22Rv1 (cell line): ENCODE results near the gene DGCR2.

ENCODE experiments used
- H3K27ac ChIP-seq: fragments of 450-650 bp; 2 replicates; pipeline ENCODE4 v1.5.1; 2017
- CTCF ChIP-seq: fragments of 450-650 bp; IDR thresholded peaks from 2 replicates; pipeline ENCODE4 v1.5.1; 2017; ENCODE audit warnings: mild to moderate bottlenecking
- ZFX ChIP-seq: fragments of 450-650 bp; IDR thresholded peaks from 2 replicates; pipeline ENCODE4 v1.6.1; 2017; ENCODE audit warnings: antibody characterized with exemption, borderline replicate concordance

DGCR2 gene

GRCh38 chr22:19094393-19094997 lies 27.7 kb downstream of the DGCR2 start:
- TF ChIP-seq CTCF (no peak), ZFX (no peak)
- no peak overlapping the region for H3K27ac ChIP-seq

- TF ChIP-seq ZFX (no peak), CTCF (no peak)
- no peak overlapping the region for H3K27ac ChIP-seq
Observed at GRCh38 chr22:19092725-19093124, 29.5 kb downstream of the DGCR2 start.

- H3K27ac ChIP-seq, result no peak overlapping the region
- TF ChIP-seq ZFX, result no peak
- TF ChIP-seq CTCF, result no peak
Observed at GRCh38 chr22:19090586-19091127, 31.6 kb downstream of the DGCR2 start.

GRCh38 chr22:19090183-19090582 lies 32.0 kb downstream of the DGCR2 start:
- TF ChIP-seq CTCF (no peak), ZFX (no peak)
- H3K27ac ChIP-seq, result no peak overlapping the region

- TF ChIP-seq CTCF (no peak), ZFX (no peak)
- no peak overlapping the region for H3K27ac ChIP-seq
Observed at GRCh38 chr22:19088866-19089595, 33.2 kb downstream of the DGCR2 start.

- TF ChIP-seq CTCF (no peak), ZFX (no peak)
- H3K27ac ChIP-seq, result no peak overlapping the region
Observed at GRCh38 chr22:19086896-19087295, 35.3 kb downstream of the DGCR2 start.

GRCh38 chr22:19086417-19086816 lies 35.8 kb downstream of the DGCR2 start:
- TF ChIP-seq CTCF (peak; percentile 17; the same call in 1 of the 2 replicates), ZFX (no peak)
- H3K27ac ChIP-seq, result no peak overlapping the region
